Gastroesophageal sphincter (tissue), 3 donors: ENCODE data around the gene PCMT1.
"Not testable (repeated sequence)": the region's sequence is repeated elsewhere in the genome, so short reads cannot be mapped to it uniquely, and the experiment has no call there.

ENCODE experiments used
- EP300 ChIP-seq: sonication (generic); formaldehyde crosslinking; IDR thresholded peaks from one replicate; pipeline ENCODE4 v1.6.1; 2017; ENCODE audit warnings: antibody characterized with exemption, mild to moderate bottlenecking
- TF ChIP-seq, protein P1 (sequence below), 4 experiments: fragments of 200-600 bp in 2 of 4; fragments of 450-650 bp in 2 of 4; sonication (generic) in 1 of 4; IDR thresholded peaks; one replicate each; pipeline ENCODE4 v1.5.1; 2017 to 2019; ENCODE audit warnings: antibody characterized with exemption in 4 of 4, mild to moderate bottlenecking in 2 of 4, moderate library complexity in 2 of 4

DNA sequence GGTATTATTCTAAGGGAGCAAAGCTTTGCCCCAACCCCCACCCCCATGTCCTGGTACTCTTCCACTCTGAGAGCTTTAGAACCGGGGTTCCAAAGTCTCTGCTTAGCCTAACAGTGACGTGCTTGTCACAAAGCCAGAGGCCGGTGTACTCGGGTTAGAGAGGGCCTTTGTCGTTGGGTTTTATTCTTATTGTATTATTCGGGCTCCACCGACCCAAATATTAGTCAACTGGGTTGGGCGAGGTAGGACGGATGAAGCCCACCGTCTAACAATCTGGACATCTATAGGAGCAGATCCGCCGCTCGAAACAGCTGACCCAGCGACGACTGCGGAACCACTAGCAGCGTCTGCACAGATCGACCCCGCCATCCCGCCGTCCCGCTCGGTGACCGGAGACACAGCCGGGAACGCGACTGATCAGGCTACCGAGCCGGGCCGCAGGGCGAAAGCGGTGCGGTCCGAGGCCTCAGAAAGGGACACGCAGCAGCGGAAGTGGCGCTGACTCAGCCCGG, 403 bp upstream of the PCMT1 start:
- TF ChIP-seq, protein P1, sequence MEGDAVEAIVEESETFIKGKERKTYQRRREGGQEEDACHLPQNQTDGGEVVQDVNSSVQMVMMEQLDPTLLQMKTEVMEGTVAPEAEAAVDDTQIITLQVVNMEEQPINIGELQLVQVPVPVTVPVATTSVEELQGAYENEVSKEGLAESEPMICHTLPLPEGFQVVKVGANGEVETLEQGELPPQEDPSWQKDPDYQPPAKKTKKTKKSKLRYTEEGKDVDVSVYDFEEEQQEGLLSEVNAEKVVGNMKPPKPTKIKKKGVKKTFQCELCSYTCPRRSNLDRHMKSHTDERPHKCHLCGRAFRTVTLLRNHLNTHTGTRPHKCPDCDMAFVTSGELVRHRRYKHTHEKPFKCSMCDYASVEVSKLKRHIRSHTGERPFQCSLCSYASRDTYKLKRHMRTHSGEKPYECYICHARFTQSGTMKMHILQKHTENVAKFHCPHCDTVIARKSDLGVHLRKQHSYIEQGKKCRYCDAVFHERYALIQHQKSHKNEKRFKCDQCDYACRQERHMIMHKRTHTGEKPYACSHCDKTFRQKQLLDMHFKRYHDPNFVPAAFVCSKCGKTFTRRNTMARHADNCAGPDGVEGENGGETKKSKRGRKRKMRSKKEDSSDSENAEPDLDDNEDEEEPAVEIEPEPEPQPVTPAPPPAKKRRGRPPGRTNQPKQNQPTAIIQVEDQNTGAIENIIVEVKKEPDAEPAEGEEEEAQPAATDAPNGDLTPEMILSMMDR (IDR thresholded peaks at IDR 0.05) = not testable (repeated sequence)
- not testable (repeated sequence) for TF ChIP-seq EP300
